Measurements from ENCODE around the gene CCDC186. TPM values are rescaled to one million over a fixed set of nuclear protein-coding genes. Genes with fewer than 3 reads are reported as not detected.

The CCDC186 gene
- 6.9 and 7.8 TPM in 2 replicates for total RNA-seq

GRCh38 chr10:114173921-114174694 lies at the start of gene CCDC186:
Gene CCDC186 (minus strand): TSS chr10:114174203. CDS start chr10:114163268, 10,935 bp downstream.

GRCh38 chr10:114179148-114179547 lies 5.1 kb upstream of the CCDC186 start, which contains the start of gene TDRD1:
Gene TDRD1 (plus strand): TSS chr10:114179353. CDS start chr10:114187832, 8,479 bp downstream.

Other genes starting within 250 kb of the CCDC186 start
- gene ADRB1, start 130.3 kb downstream of the CCDC186 start, total RNA-seq, result 1.5 and 2.1 TPM in 2 replicates
- gene TDRD1, start 5.2 kb upstream of the CCDC186 start, total RNA-seq, result 0.07 TPM in 1 of 2 replicates, not detected in the other
- not detected in 2 replicates for gene VWA2, start 65.1 kb upstream of the CCDC186 start, total RNA-seq
- gene AFAP1L2, start 230.3 kb upstream of the CCDC186 start, total RNA-seq, result 0.25 TPM in 1 of 2 replicates, not detected in the other